NCI-H446 (cell line): ENCODE measurements around the gene FASTKD1.
"Not testable (repeated sequence)": the region's sequence is repeated elsewhere in the genome, so short reads cannot be mapped to it uniquely, and the experiment has no call there.

Source experiments
- DNase-seq, 2 experiments: peaks; one replicate each; lab custom pipeline; 2025; lab: John Stamatoyannopoulos, UW

FASTKD1 gene

GRCh38 chr2:169571571-169571970, 2.1 kb downstream of the FASTKD1 start:
- DNase-seq = no peak

- not testable (repeated sequence) for DNase-seq
Measured at GRCh38 chr2:169570752-169571151, 2.9 kb downstream of the FASTKD1 start.

- no peak for DNase-seq
Measured at GRCh38 chr2:169569948-169570347, 3.7 kb downstream of the FASTKD1 start.

- no peak for DNase-seq
Measured at GRCh38 chr2:169565686-169566085, 8.0 kb downstream of the FASTKD1 start.

- no peak for DNase-seq
Measured at GRCh38 chr2:169562519-169562918, 11.1 kb downstream of the FASTKD1 start.

- not testable (repeated sequence) for DNase-seq
Measured at GRCh38 chr2:169562084-169562483, 11.6 kb downstream of the FASTKD1 start.

GRCh38 chr2:169561364-169561763, 12.3 kb downstream of the FASTKD1 start:
- no peak for DNase-seq

- DNase-seq = no peak
Measured at GRCh38 chr2:169546756-169547155, 26.9 kb downstream of the FASTKD1 start.

GRCh38 chr2:169542433-169542832, 31.2 kb downstream of the FASTKD1 start:
- DNase-seq = no peak

GRCh38 chr2:169540146-169540545, 33.5 kb downstream of the FASTKD1 start:
- no peak for DNase-seq

GRCh38 chr2:169539460-169539859, 34.2 kb downstream of the FASTKD1 start:
- not testable (repeated sequence) for DNase-seq

- DNase-seq = peak; percentile 39 to 74
Measured at GRCh38 chr2:169528271-169528701, 45.4 kb downstream of the FASTKD1 start.

GRCh38 chr2:169526451-169526850, 47.2 kb downstream of the FASTKD1 start:
- no peak for DNase-seq

GRCh38 chr2:169525434-169525833, 48.2 kb downstream of the FASTKD1 start:
- no peak for DNase-seq

GRCh38 chr2:169523681-169524080, 50.0 kb downstream of the FASTKD1 start:
- DNase-seq = no peak

GRCh38 chr2:169520896-169521295, 52.8 kb downstream of the FASTKD1 start:
- DNase-seq = no peak

GRCh38 chr2:169516488-169516995, 57.1 kb downstream of the FASTKD1 start:
- DNase-seq = not testable (repeated sequence)

GRCh38 chr2:169514758-169515157, 58.9 kb downstream of the FASTKD1 start:
- DNase-seq = not testable (repeated sequence)

- DNase-seq = no peak
Measured at GRCh38 chr2:169513926-169514325, 59.7 kb downstream of the FASTKD1 start.

GRCh38 chr2:169513094-169513493, 60.6 kb downstream of the FASTKD1 start:
- no peak for DNase-seq

GRCh38 chr2:169512525-169512924, 61.1 kb downstream of the FASTKD1 start:
- no peak for DNase-seq

GRCh38 chr2:169511818-169512217, 61.8 kb downstream of the FASTKD1 start:
- DNase-seq = no peak

- DNase-seq = no peak
Measured at GRCh38 chr2:169510496-169510895, 63.2 kb downstream of the FASTKD1 start.

GRCh38 chr2:169509955-169510354, 63.7 kb downstream of the FASTKD1 start:
- no peak for DNase-seq
